Endothelial cell of umbilical vein (primary cell): ENCODE data around the gene EML4. TPM values are rescaled to one million over a fixed set of nuclear protein-coding genes. Genes with fewer than 3 reads are reported as not detected.

ENCODE experiments used
- BruUV-seq: library from RNA; stranded (reverse); fragments of 400-500 nt; replicated peaks from 2 replicates; lab custom pipeline; 2021; lab: Mats Ljungman, UMichigan
- CTCF ChIA-PET: fragments of 300-600, 350-600 bp; sonication (Branson Sonifier 250); formaldehyde crosslinking; loops from one replicate; lab custom pipeline; 2021; ENCODE audit warnings: antibody characterized with exemption, inconsistent platforms; lab: Charles Lee
- POLR2A ChIA-PET: fragments of 300-600, 350-600 bp; sonication (Branson Sonifier 250); formaldehyde crosslinking; loops from one replicate; lab custom pipeline; 2021; ENCODE audit warnings: antibody characterized with exemption, inconsistent platforms; lab: Charles Lee
- DNase-seq: peaks from one replicate; pipeline ENCODE4 v3.0.0-alpha.2; 2011; ENCODE audit warnings: low read depth, low spot score
- FAIRE-seq: peaks from 2 replicates; lab custom pipeline; 2011; peaks lifted over from hg19 to GRCh38; lab: Jason Lieb, UNC
- H2AFZ ChIP-seq: 2 replicates; pipeline ENCODE4 v1.6.0; 2012; ENCODE audit warnings: low read depth, low read length, control low read depth, inconsistent platforms
- H3K27ac ChIP-seq: 2 replicates; pipeline ENCODE4 v1.5.1; 2011; ENCODE audit warnings: low read depth, mild to moderate bottlenecking, control low read depth, low read length, moderate library complexity; ENCODE audit not compliant: insufficient read depth
- H3K27me3 ChIP-seq, 2 experiments: 2 replicates each; pipeline versions ENCODE4 v1.6.0 to v1.6.1; 2011; ENCODE audit warnings: low read length in 2 of 2, mixed read lengths in 1 of 2; ENCODE audit not compliant: control insufficient read depth in 2 of 2, insufficient read depth in 2 of 2
- H3K36me3 ChIP-seq, 2 experiments: 2 replicates in 1 of 2; 3 replicates in 1 of 2; pipeline ENCODE4 v1.5.1; 2011; ENCODE audit warnings: low read length in 2 of 2, mild to moderate bottlenecking in 1 of 2, moderate library complexity in 1 of 2; ENCODE audit not compliant: control insufficient read depth in 2 of 2, insufficient read depth in 2 of 2; ENCODE audit errors: extremely low read depth in 1 of 2
- H3K4me1 ChIP-seq: 3 replicates; pipeline ENCODE4 v1.5.1; 2011; ENCODE audit warnings: mild to moderate bottlenecking, low read length; ENCODE audit not compliant: control insufficient read depth, insufficient read depth; ENCODE audit errors: extremely low read depth
- H3K4me2 ChIP-seq: 2 replicates; pipeline ENCODE4 v1.6.1; 2011; ENCODE audit warnings: low read length, control low read depth, mixed read lengths; ENCODE audit not compliant: insufficient read depth
- H3K4me3 ChIP-seq, 3 experiments: fragments of 200-600 bp in 1 of 3; sonication (generic), shearing (Covaris generic) in 1 of 3; replicated peaks in 1 of 3; 2 replicates each; pipeline ENCODE4 v1.5.1; 2011 to 2016; ENCODE audit warnings: control low read depth in 3 of 3, low read length in 3 of 3, mild to moderate bottlenecking in 2 of 3, inconsistent platforms in 1 of 3, low read depth in 1 of 3, moderate library complexity in 1 of 3; ENCODE audit not compliant: insufficient read depth in 1 of 3
- H3K79me2 ChIP-seq: 2 replicates; pipeline ENCODE4 v1.6.0; 2012; ENCODE audit warnings: low read length, inconsistent platforms; ENCODE audit not compliant: control insufficient read depth, insufficient read depth
- H3K9ac ChIP-seq: replicated peaks from 2 replicates; pipeline ENCODE3; 2011; ENCODE audit warnings: low read length, control low read depth; ENCODE audit not compliant: insufficient read depth; ENCODE audit errors: extremely low read depth
- H3K9me1 ChIP-seq: replicated peaks from 3 replicates; pipeline ENCODE4 v1.6.0; 2011; ENCODE audit warnings: mild to moderate bottlenecking, low read length; ENCODE audit not compliant: control insufficient read depth, insufficient read depth; ENCODE audit errors: extremely low read depth
- H3K9me3 ChIP-seq: replicated peaks from 2 replicates; pipeline ENCODE4 v1.5.1; 2012; ENCODE audit warnings: low read length, inconsistent platforms; ENCODE audit not compliant: control insufficient read depth, insufficient read depth
- H4K20me1 ChIP-seq: replicated peaks from 2 replicates; pipeline ENCODE3; 2011; ENCODE audit warnings: mild to moderate bottlenecking, low read length; ENCODE audit not compliant: control insufficient read depth, insufficient read depth; ENCODE audit errors: extremely low read depth
- CTCF ChIP-seq, 2 donors: IDR thresholded peaks; 1 replicate in 1 of 2; 2 replicates in 1 of 2; pipeline ENCODE4 v1.5.1; 2011; ENCODE audit warnings: low read length in 2 of 2, mild to moderate bottlenecking in 2 of 2, moderate library complexity in 2 of 2, control low read depth in 1 of 2, inconsistent platforms in 1 of 2, low read depth in 1 of 2; ENCODE audit not compliant: insufficient read depth in 1 of 2; ENCODE audit errors: extremely low read depth in 1 of 2
- EZH2 ChIP-seq: IDR thresholded peaks from 2 replicates; pipeline ENCODE4 v1.6.1; 2012; ENCODE audit warnings: borderline replicate concordance, low read depth, mild to moderate bottlenecking, moderate library complexity, low read length, inconsistent platforms; ENCODE audit not compliant: severe bottlenecking
- FOS ChIP-seq: IDR thresholded peaks from 2 replicates; pipeline ENCODE4 v1.6.1; 2011; ENCODE audit warnings: mild to moderate bottlenecking, low read length, moderate library complexity, borderline replicate concordance; ENCODE audit not compliant: insufficient read depth
- GATA2 ChIP-seq: IDR thresholded peaks from 2 replicates; pipeline ENCODE4 v1.7.0; 2011; ENCODE audit warnings: low read depth, mild to moderate bottlenecking, moderate library complexity, mixed read lengths, low read length; ENCODE audit not compliant: insufficient read length, insufficient read depth
- JUN ChIP-seq: IDR thresholded peaks from 2 replicates; pipeline ENCODE4 v1.6.1; 2011; ENCODE audit warnings: borderline replicate concordance, low read depth; ENCODE audit not compliant: insufficient read length, insufficient read depth
- MAX ChIP-seq: IDR thresholded peaks from 2 replicates; pipeline ENCODE4 v1.6.1; 2011; ENCODE audit not compliant: insufficient read depth, insufficient read length
- MYC ChIP-seq: IDR thresholded peaks from one replicate; pipeline ENCODE4 v1.6.1; 2011; ENCODE audit warnings: mild to moderate bottlenecking, low read depth, low read length
- POLR2A ChIP-seq: IDR thresholded peaks from 2 replicates; pipeline ENCODE4 v1.6.1; 2012; ENCODE audit warnings: low read depth, mild to moderate bottlenecking, control low read depth, low read length
- POLR2AphosphoS5 ChIP-seq: IDR thresholded peaks from 2 replicates; pipeline ENCODE4 v1.6.1; 2012; ENCODE audit warnings: low read depth, mild to moderate bottlenecking, control low read depth, low read length, moderate library complexity; ENCODE audit not compliant: insufficient read depth
- dilution Hi-C: fragments of 300-500 bp; cut with MboI; formaldehyde crosslinking; loops from one replicate; pipeline ENCODE4 v1.15.0; 2019; ENCODE audit warnings: low sequenced_read_pairs; ENCODE audit not compliant: extremely low pct_ligation_motif_present
- intact Hi-C: fragments of 100-400 bp; cut with micrococcal nuclease; formaldehyde crosslinking; loops from one replicate; pipeline ENCODE4 v1.10.0; 2022
- polyA plus RNA-seq, 4 experiments: library from polyadenylated mRNA; depleted of rRNA in 3 of 4; stranded (reverse) in 3 of 4; unstranded in 1 of 4; fragments of >200 nt; gene quantifications; 2 replicates each; pipeline versions ENCODE4 v1.2.1 to v1.2.3, GENCODE V29; 2011 to 2012; ENCODE audit warnings: missing spikeins in 1 of 4
- total RNA-seq: library from RNA; stranded (reverse); gene quantifications from 2 replicates; pipeline ENCODE4 v1.2.3, GENCODE V29; 2021

Gene EML4
- total and polyA plus RNA-seq, 2 donors (not counting 3 experiments of a cell fraction or from before 2014, with no cell fraction given) = 13.3 to 32.0 TPM

- FAIRE-seq = no peak
- CTCF ChIA-PET = interaction anchor here (0.6 to 3.6 kb wide), 3 partner anchors 9 to 446 kb away, joined by 3 to 21 read pairs (median 3); no protein-coding TSS in a partner anchor
- no peak overlapping the region for H3K9ac ChIP-seq
Observed at GRCh38 chr2:42314892-42315468, 145.8 kb downstream of the EML4 start.

More at GRCh38 chr2:42314892-42315468, 145.8 kb downstream of the EML4 start:
- no peaks in the 10 kb centered on the region for H3K79me2 ChIP-seq
- no peak overlapping the region for H3K4me2 ChIP-seq
- no peaks in the 10 kb centered on the region for H3K9me1 ChIP-seq
- H3K4me1 ChIP-seq = peaks cover 11% of the 10 kb centered on the region
- no peaks in the 10 kb centered on the region for H3K36me3 ChIP-seq
- dilution Hi-C loops (no loop called here), intact Hi-C loops (loop anchor here (2.0 kb wide), 1 partner anchor 18 kb away; no protein-coding TSS in a partner anchor)
- no peaks in the 10 kb centered on the region for H3K27me3 ChIP-seq
- POLR2A ChIA-PET = no interaction called here
- no peaks in the 10 kb centered on the region for H4K20me1 ChIP-seq
- no peak overlapping the region for H2AFZ ChIP-seq
- H3K27ac ChIP-seq = no peak overlapping the region
- H3K4me3 ChIP-seq = no peak overlapping the region
- H3K9me3 ChIP-seq = no peaks in the 10 kb centered on the region
- TF ChIP-seq POLR2A (no peak), CTCF (IDR thresholded peaks at IDR 0.05; ENCODE audit: extremely low read depth in 1 of 2, insufficient read depth in 1 of 2, low read depth in 1 of 2, low read length in 2 of 2) (no peak), FOS (peak; percentile 25), GATA2 (no peak), EZH2 (no peak), POLR2AphosphoS5 (no peak), JUN (peak; percentile 52), MYC (no peak), MAX (no peak)
- BruUV-seq = no TSS peak
- peak; percentile 69 for DNase-seq
